ENCODE measurements around the gene SEMA3B.

The SEMA3B gene

GRCh38 chr3:50262778-50263177, 6.2 kb upstream of the SEMA3B start:
- no peak for TF ChIP-seq CTCF (conservative IDR thresholded peaks at IDR 0.05; ENCODE audit: low read depth, low read length)
- DNase-seq (ENCODE audit: low read depth), result no peak
- H3K4me3 ChIP-seq (ENCODE audit: low read depth, low read length), result no peak overlapping the region

GRCh38 chr3:50263478-50264382, 5.2 kb upstream of the SEMA3B start:
- DNase-seq (ENCODE audit: low read depth), result no peak
- no peak overlapping the region for H3K4me3 ChIP-seq (ENCODE audit: low read depth, low read length)
- no peak for TF ChIP-seq CTCF (conservative IDR thresholded peaks at IDR 0.05; ENCODE audit: low read depth, low read length)

- H3K4me3 ChIP-seq (ENCODE audit: low read depth, low read length), result no peak overlapping the region
- peak; percentile 92 for DNase-seq (ENCODE audit: low read depth)
- no peak for TF ChIP-seq CTCF (conservative IDR thresholded peaks at IDR 0.05; ENCODE audit: low read depth, low read length)
Observed at GRCh38 chr3:50264383-50264963, 4.5 kb upstream of the SEMA3B start.

GRCh38 chr3:50264964-50265485, 3.9 kb upstream of the SEMA3B start:
- H3K4me3 ChIP-seq (ENCODE audit: low read depth, low read length), result no peak overlapping the region
- no peak for TF ChIP-seq CTCF (conservative IDR thresholded peaks at IDR 0.05; ENCODE audit: low read depth, low read length)
- DNase-seq (ENCODE audit: low read depth), result no peak

GRCh38 chr3:50265571-50265970, 3.4 kb upstream of the SEMA3B start:
- no peak for TF ChIP-seq CTCF (conservative IDR thresholded peaks at IDR 0.05; ENCODE audit: low read depth, low read length)
- no peak for DNase-seq (ENCODE audit: low read depth)
- H3K4me3 ChIP-seq (ENCODE audit: low read depth, low read length), result no peak overlapping the region

- no peak overlapping the region for H3K4me3 ChIP-seq (ENCODE audit: low read depth, low read length)
- DNase-seq (ENCODE audit: low read depth), result no peak
- no peak for TF ChIP-seq CTCF (conservative IDR thresholded peaks at IDR 0.05; ENCODE audit: low read depth, low read length)
Observed at GRCh38 chr3:50266017-50266416, 2.9 kb upstream of the SEMA3B start.
